ENCODE measurements around the gene CES2. TPM values are rescaled to one million over a fixed set of nuclear protein-coding genes. Genes with fewer than 3 reads are reported as not detected.

CES2 gene
- total and polyA plus RNA-seq, 7 donors: 21.8 to 163 (median 25.5) TPM

DNA sequence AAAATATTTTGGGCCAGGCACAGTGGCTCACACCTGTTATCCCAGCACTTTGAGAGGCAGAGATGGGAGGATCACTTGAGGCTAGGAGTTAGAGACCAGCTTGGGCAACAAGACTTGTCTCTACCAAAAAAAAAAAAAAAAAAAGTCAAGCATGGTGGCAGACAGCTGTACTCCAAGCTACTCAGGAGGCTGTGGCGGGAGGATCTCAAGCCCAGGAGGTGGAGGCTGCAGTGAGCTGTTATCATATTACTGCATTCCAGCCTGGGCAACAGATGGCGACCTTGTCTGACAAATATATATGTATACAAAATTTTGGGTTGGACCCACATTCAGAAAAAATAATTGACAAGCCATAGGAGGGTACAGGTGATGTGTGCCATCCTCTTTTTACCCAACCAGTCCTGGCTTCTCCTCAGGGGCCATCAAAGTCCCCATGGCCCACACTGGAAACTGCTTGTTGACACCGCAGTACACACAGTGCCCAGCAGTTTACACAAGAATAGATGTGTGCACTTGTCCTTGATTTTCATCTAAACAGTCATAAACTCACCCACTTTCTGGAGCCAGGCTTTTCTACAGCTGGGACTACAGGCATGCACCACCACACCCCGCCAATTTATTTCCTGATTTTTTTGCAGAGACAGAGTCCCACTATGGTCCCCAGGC, 1.7 kb downstream of the CES2 start:
- peaks cover 0 to 38% (median 33%) of the 10 kb centered on the region in 4 donors for H3K4me1 ChIP-seq
- intact Hi-C loops (cut with DNase I): no loop called here
- H3K27me3 ChIP-seq: no peaks in the 10 kb centered on the region
- 41 to 73% methylated on average over 4 of the region's 4 CpGs for WGBS, 2 donors
- TF ChIP-seq EP300 (IDR thresholded peaks at IDR 0.05) (no peak), POLR2AphosphoS5 (IDR thresholded peaks at IDR 0.05) (no peak), POLR2A (IDR thresholded peaks at IDR 0.05) (no peak)
- TF ChIP-seq, protein P1, sequence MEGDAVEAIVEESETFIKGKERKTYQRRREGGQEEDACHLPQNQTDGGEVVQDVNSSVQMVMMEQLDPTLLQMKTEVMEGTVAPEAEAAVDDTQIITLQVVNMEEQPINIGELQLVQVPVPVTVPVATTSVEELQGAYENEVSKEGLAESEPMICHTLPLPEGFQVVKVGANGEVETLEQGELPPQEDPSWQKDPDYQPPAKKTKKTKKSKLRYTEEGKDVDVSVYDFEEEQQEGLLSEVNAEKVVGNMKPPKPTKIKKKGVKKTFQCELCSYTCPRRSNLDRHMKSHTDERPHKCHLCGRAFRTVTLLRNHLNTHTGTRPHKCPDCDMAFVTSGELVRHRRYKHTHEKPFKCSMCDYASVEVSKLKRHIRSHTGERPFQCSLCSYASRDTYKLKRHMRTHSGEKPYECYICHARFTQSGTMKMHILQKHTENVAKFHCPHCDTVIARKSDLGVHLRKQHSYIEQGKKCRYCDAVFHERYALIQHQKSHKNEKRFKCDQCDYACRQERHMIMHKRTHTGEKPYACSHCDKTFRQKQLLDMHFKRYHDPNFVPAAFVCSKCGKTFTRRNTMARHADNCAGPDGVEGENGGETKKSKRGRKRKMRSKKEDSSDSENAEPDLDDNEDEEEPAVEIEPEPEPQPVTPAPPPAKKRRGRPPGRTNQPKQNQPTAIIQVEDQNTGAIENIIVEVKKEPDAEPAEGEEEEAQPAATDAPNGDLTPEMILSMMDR (IDR thresholded peaks at IDR 0.05): no peak
- H3K9me3 ChIP-seq: no peaks in the 10 kb centered on the region
- DNase-seq: no peak
- no peak overlapping the region for H3K4me3 ChIP-seq
- H3K36me3 ChIP-seq: peaks cover 15 to 58% (median 33%) of the 10 kb centered on the region in 4 donors
- H3K27ac ChIP-seq: no peak overlapping the region

DNA sequence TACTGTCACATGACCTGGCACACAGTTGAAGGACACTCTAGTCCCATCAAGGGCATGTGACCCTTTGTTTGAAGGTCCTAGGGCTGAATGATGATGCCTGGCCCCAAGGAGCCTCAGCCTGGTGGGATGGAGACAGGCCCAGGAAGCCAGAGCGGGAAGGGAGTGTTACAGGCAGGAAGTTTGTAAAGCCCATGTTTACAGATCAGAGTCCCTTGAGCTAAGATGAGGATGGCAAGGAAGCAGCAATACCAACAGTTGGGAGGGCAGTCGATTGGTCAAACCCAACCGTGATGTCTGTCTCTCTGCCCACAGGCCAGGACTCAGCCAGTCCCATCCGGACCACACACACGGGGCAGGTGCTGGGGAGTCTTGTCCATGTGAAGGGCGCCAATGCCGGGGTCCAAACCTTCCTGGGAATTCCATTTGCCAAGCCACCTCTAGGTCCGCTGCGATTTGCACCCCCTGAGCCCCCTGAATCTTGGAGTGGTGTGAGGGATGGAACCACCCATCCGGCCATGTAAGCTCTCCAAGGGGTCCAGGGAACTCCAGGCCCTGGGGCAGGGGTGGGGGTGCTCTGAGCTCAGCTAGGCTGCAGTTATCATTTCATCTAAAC, 2.5 kb downstream of the CES2 start:
- Histone ChIP-seq H3K36me3 (peaks cover 20 to 59% (median 39%) of the 10 kb centered on the region in 4 donors), H3K9me3 (no peaks in the 10 kb centered on the region), H3K27me3 (no peaks in the 10 kb centered on the region), H3K4me3 (no peak overlapping the region), H3K27ac (no peak overlapping the region), H3K4me1 (peaks cover 0 to 34% (median 29%) of the 10 kb centered on the region in 4 donors)
- 61 to 91% methylated on average over 10 of the region's 10 CpGs for WGBS, 2 donors
- TF ChIP-seq POLR2A (IDR thresholded peaks at IDR 0.05): no peak
- no peak for TF ChIP-seq POLR2AphosphoS5 (IDR thresholded peaks at IDR 0.05)
- TF ChIP-seq EP300 (IDR thresholded peaks at IDR 0.05): no peak
- TF ChIP-seq, protein P1 (IDR thresholded peaks at IDR 0.05): no peak
- intact Hi-C loops (cut with DNase I): no loop called here
- no peak for DNase-seq

DNA sequence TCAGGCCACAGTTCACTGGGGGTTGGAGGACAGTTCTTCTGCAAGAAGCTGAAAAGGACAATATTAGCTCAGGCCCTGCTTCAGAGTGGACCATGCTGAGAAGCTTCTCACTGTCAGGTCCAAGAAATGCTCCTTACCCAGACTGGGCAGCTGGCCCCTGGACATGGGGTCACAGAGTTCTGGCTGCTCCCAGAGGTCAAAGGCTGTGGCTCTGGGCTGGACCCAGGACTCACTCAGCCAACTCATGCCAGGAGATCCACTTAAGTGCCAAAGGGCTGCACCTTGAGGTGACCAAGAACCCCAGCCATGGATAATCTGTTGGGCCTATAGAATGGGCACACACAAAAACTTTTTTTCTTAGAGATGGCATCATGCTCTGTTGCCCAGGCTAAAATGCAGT, 4.0 kb downstream of the CES2 start:
- Histone ChIP-seq H3K4me3 (no peak overlapping the region), H3K36me3 (peaks cover 20 to 72% (median 47%) of the 10 kb centered on the region in 4 donors), H3K27ac (no peak overlapping the region), H3K4me1 (peaks cover 0 to 25% (median 19%) of the 10 kb centered on the region in 4 donors), H3K9me3 (no peaks in the 10 kb centered on the region), H3K27me3 (no peaks in the 10 kb centered on the region)
- TF ChIP-seq EP300 (IDR thresholded peaks at IDR 0.05): no peak
- TF ChIP-seq, protein P1 (IDR thresholded peaks at IDR 0.05): no peak
- no peak for TF ChIP-seq POLR2A (IDR thresholded peaks at IDR 0.05)
- no peak for TF ChIP-seq POLR2AphosphoS5 (IDR thresholded peaks at IDR 0.05)
- DNase-seq: no peak
- intact Hi-C loops (cut with DNase I): no loop called here

DNA sequence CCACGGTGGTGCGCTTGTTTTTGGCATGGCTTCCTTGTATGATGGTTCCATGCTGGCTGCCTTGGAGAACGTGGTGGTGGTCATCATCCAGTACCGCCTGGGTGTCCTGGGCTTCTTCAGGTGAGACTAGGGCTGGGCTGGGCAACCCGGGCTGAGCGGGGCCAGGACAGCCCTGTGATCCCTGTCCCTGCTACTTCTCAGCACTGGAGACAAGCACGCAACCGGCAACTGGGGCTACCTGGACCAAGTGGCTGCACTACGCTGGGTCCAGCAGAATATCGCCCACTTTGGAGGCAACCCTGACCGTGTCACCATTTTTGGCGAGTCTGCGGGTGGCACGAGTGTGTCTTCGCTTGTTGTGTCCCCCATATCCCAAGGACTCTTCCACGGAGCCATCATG, 4.9 kb downstream of the CES2 start:
- no peaks in the 10 kb centered on the region for H3K9me3 ChIP-seq
- no peak overlapping the region for H3K4me3 ChIP-seq
- 95 to 97% methylated on average over 16 of the region's 16 CpGs for WGBS, 2 donors
- no peak overlapping the region for H3K27ac ChIP-seq
- peaks cover 20 to 72% (median 47%) of the 10 kb centered on the region in 4 donors for H3K36me3 ChIP-seq
- TF ChIP-seq POLR2AphosphoS5 (IDR thresholded peaks at IDR 0.05) (no peak), EP300 (IDR thresholded peaks at IDR 0.05) (no peak), POLR2A (IDR thresholded peaks at IDR 0.05) (no peak)
- TF ChIP-seq, protein P1 (IDR thresholded peaks at IDR 0.05): no peak
- no peak for DNase-seq
- intact Hi-C loops (cut with DNase I): no loop called here
- H3K27me3 ChIP-seq: no peaks in the 10 kb centered on the region
- H3K4me1 ChIP-seq: peaks cover 0 to 21% (median 16%) of the 10 kb centered on the region in 4 donors

Measured in sigmoid colon (tissue), 7 donors.